Endothelial cell of umbilical vein (primary cell): ENCODE data around the gene ITGA2. TPM values are rescaled to one million over a fixed set of nuclear protein-coding genes. Genes with fewer than 3 reads are reported as not detected.

Experiments used
- BruUV-seq: library from RNA; stranded (reverse); fragments of 400-500 nt; replicated peaks from 2 replicates; lab custom pipeline; 2021; lab: Mats Ljungman, UMichigan
- CTCF ChIA-PET: fragments of 300-600, 350-600 bp; sonication (Branson Sonifier 250); formaldehyde crosslinking; loops from one replicate; lab custom pipeline; 2021; ENCODE audit warnings: antibody characterized with exemption, inconsistent platforms; lab: Charles Lee
- POLR2A ChIA-PET: fragments of 300-600, 350-600 bp; sonication (Branson Sonifier 250); formaldehyde crosslinking; loops from one replicate; lab custom pipeline; 2021; ENCODE audit warnings: antibody characterized with exemption, inconsistent platforms; lab: Charles Lee
- DNase-seq: peaks from one replicate; pipeline ENCODE4 v3.0.0-alpha.2; 2011; ENCODE audit warnings: low read depth, low spot score
- FAIRE-seq: peaks from 2 replicates; lab custom pipeline; 2011; peaks lifted over from hg19 to GRCh38; lab: Jason Lieb, UNC
- H2AFZ ChIP-seq: 2 replicates; pipeline ENCODE4 v1.6.0; 2012; ENCODE audit warnings: low read depth, low read length, control low read depth, inconsistent platforms
- H3K27ac ChIP-seq: 2 replicates; pipeline ENCODE4 v1.5.1; 2011; ENCODE audit warnings: low read depth, mild to moderate bottlenecking, control low read depth, low read length, moderate library complexity; ENCODE audit not compliant: insufficient read depth
- H3K27me3 ChIP-seq, 2 experiments: 2 replicates each; pipeline versions ENCODE4 v1.6.0 to v1.6.1; 2011; ENCODE audit warnings: low read length in 2 of 2, mixed read lengths in 1 of 2; ENCODE audit not compliant: control insufficient read depth in 2 of 2, insufficient read depth in 2 of 2
- H3K36me3 ChIP-seq, 2 experiments: 2 replicates in 1 of 2; 3 replicates in 1 of 2; pipeline ENCODE4 v1.5.1; 2011; ENCODE audit warnings: low read length in 2 of 2, mild to moderate bottlenecking in 1 of 2, moderate library complexity in 1 of 2; ENCODE audit not compliant: control insufficient read depth in 2 of 2, insufficient read depth in 2 of 2; ENCODE audit errors: extremely low read depth in 1 of 2
- H3K4me1 ChIP-seq: 3 replicates; pipeline ENCODE4 v1.5.1; 2011; ENCODE audit warnings: mild to moderate bottlenecking, low read length; ENCODE audit not compliant: control insufficient read depth, insufficient read depth; ENCODE audit errors: extremely low read depth
- H3K4me2 ChIP-seq: 2 replicates; pipeline ENCODE4 v1.6.1; 2011; ENCODE audit warnings: low read length, control low read depth, mixed read lengths; ENCODE audit not compliant: insufficient read depth
- H3K4me3 ChIP-seq, 3 experiments: fragments of 200-600 bp in 1 of 3; sonication (generic), shearing (Covaris generic) in 1 of 3; replicated peaks in 1 of 3; 2 replicates each; pipeline ENCODE4 v1.5.1; 2011 to 2016; ENCODE audit warnings: control low read depth in 3 of 3, low read length in 3 of 3, mild to moderate bottlenecking in 2 of 3, inconsistent platforms in 1 of 3, low read depth in 1 of 3, moderate library complexity in 1 of 3; ENCODE audit not compliant: insufficient read depth in 1 of 3
- H3K79me2 ChIP-seq: 2 replicates; pipeline ENCODE4 v1.6.0; 2012; ENCODE audit warnings: low read length, inconsistent platforms; ENCODE audit not compliant: control insufficient read depth, insufficient read depth
- H3K9ac ChIP-seq: replicated peaks from 2 replicates; pipeline ENCODE3; 2011; ENCODE audit warnings: low read length, control low read depth; ENCODE audit not compliant: insufficient read depth; ENCODE audit errors: extremely low read depth
- H3K9me1 ChIP-seq: replicated peaks from 3 replicates; pipeline ENCODE4 v1.6.0; 2011; ENCODE audit warnings: mild to moderate bottlenecking, low read length; ENCODE audit not compliant: control insufficient read depth, insufficient read depth; ENCODE audit errors: extremely low read depth
- H3K9me3 ChIP-seq: replicated peaks from 2 replicates; pipeline ENCODE4 v1.5.1; 2012; ENCODE audit warnings: low read length, inconsistent platforms; ENCODE audit not compliant: control insufficient read depth, insufficient read depth
- H4K20me1 ChIP-seq: replicated peaks from 2 replicates; pipeline ENCODE3; 2011; ENCODE audit warnings: mild to moderate bottlenecking, low read length; ENCODE audit not compliant: control insufficient read depth, insufficient read depth; ENCODE audit errors: extremely low read depth
- CTCF ChIP-seq, 2 donors: IDR thresholded peaks; 1 replicate in 1 of 2; 2 replicates in 1 of 2; pipeline ENCODE4 v1.5.1; 2011; ENCODE audit warnings: low read length in 2 of 2, mild to moderate bottlenecking in 2 of 2, moderate library complexity in 2 of 2, control low read depth in 1 of 2, inconsistent platforms in 1 of 2, low read depth in 1 of 2; ENCODE audit not compliant: insufficient read depth in 1 of 2; ENCODE audit errors: extremely low read depth in 1 of 2
- EZH2 ChIP-seq: IDR thresholded peaks from 2 replicates; pipeline ENCODE4 v1.6.1; 2012; ENCODE audit warnings: borderline replicate concordance, low read depth, mild to moderate bottlenecking, moderate library complexity, low read length, inconsistent platforms; ENCODE audit not compliant: severe bottlenecking
- FOS ChIP-seq: IDR thresholded peaks from 2 replicates; pipeline ENCODE4 v1.6.1; 2011; ENCODE audit warnings: mild to moderate bottlenecking, low read length, moderate library complexity, borderline replicate concordance; ENCODE audit not compliant: insufficient read depth
- GATA2 ChIP-seq: IDR thresholded peaks from 2 replicates; pipeline ENCODE4 v1.7.0; 2011; ENCODE audit warnings: low read depth, mild to moderate bottlenecking, moderate library complexity, mixed read lengths, low read length; ENCODE audit not compliant: insufficient read length, insufficient read depth
- JUN ChIP-seq: IDR thresholded peaks from 2 replicates; pipeline ENCODE4 v1.6.1; 2011; ENCODE audit warnings: borderline replicate concordance, low read depth; ENCODE audit not compliant: insufficient read length, insufficient read depth
- MAX ChIP-seq: IDR thresholded peaks from 2 replicates; pipeline ENCODE4 v1.6.1; 2011; ENCODE audit not compliant: insufficient read depth, insufficient read length
- MYC ChIP-seq: IDR thresholded peaks from one replicate; pipeline ENCODE4 v1.6.1; 2011; ENCODE audit warnings: mild to moderate bottlenecking, low read depth, low read length
- POLR2A ChIP-seq: IDR thresholded peaks from 2 replicates; pipeline ENCODE4 v1.6.1; 2012; ENCODE audit warnings: low read depth, mild to moderate bottlenecking, control low read depth, low read length
- POLR2AphosphoS5 ChIP-seq: IDR thresholded peaks from 2 replicates; pipeline ENCODE4 v1.6.1; 2012; ENCODE audit warnings: low read depth, mild to moderate bottlenecking, control low read depth, low read length, moderate library complexity; ENCODE audit not compliant: insufficient read depth
- dilution Hi-C: fragments of 300-500 bp; cut with MboI; formaldehyde crosslinking; loops from one replicate; pipeline ENCODE4 v1.15.0; 2019; ENCODE audit warnings: low sequenced_read_pairs; ENCODE audit not compliant: extremely low pct_ligation_motif_present
- intact Hi-C: fragments of 100-400 bp; cut with micrococcal nuclease; formaldehyde crosslinking; loops from one replicate; pipeline ENCODE4 v1.10.0; 2022
- polyA plus RNA-seq, 4 experiments: library from polyadenylated mRNA; depleted of rRNA in 3 of 4; stranded (reverse) in 3 of 4; unstranded in 1 of 4; fragments of >200 nt; gene quantifications; 2 replicates each; pipeline versions ENCODE4 v1.2.1 to v1.2.3, GENCODE V29; 2011 to 2012; ENCODE audit warnings: missing spikeins in 1 of 4
- total RNA-seq: library from RNA; stranded (reverse); gene quantifications from 2 replicates; pipeline ENCODE4 v1.2.3, GENCODE V29; 2021

ITGA2 gene
- total and polyA plus RNA-seq, 2 donors (not counting 3 experiments of a cell fraction or from before 2014, with no cell fraction given), result 11.2 to 62.3 TPM

GRCh38 chr5:53039855-53040254 is 50.7 kb downstream of the ITGA2 start:
- no TSS peak for BruUV-seq
- no peak overlapping the region for H2AFZ ChIP-seq
- H3K79me2 ChIP-seq, result peaks cover 71% of the 10 kb centered on the region
- H3K4me1 ChIP-seq, result peaks cover 44% of the 10 kb centered on the region
- no peak overlapping the region for H3K4me3 ChIP-seq
- H3K9ac ChIP-seq, result no peak overlapping the region
- POLR2A ChIA-PET, result no interaction called here
- dilution Hi-C loops, result no loop called here
- H3K4me2 ChIP-seq, result no peak overlapping the region
- peaks cover 0 to 5% of the 10 kb centered on the region in 2 experiments for H3K36me3 ChIP-seq
- H4K20me1 ChIP-seq, result no peaks in the 10 kb centered on the region
- intact Hi-C loops, result no loop called here
- no peaks in the 10 kb centered on the region for H3K9me3 ChIP-seq
- H3K9me1 ChIP-seq, result no peaks in the 10 kb centered on the region
- FAIRE-seq, result no peak
- DNase-seq, result no peak
- H3K27me3 ChIP-seq, result no peaks in the 10 kb centered on the region
- CTCF ChIA-PET, result interaction anchor here (0.7 to 1.7 kb wide), 2 partner anchors 22 to 124 kb away, joined by 3 to 4 read pairs; no protein-coding TSS in a partner anchor
- TF ChIP-seq GATA2 (no peak), MYC (no peak), POLR2A (no peak), MAX (no peak), CTCF (IDR thresholded peaks at IDR 0.05; ENCODE audit: extremely low read depth in 1 of 2, insufficient read depth in 1 of 2, low read depth in 1 of 2, low read length in 2 of 2) (no peak), POLR2AphosphoS5 (no peak), EZH2 (no peak), FOS (no peak), JUN (no peak)
- no peak overlapping the region for H3K27ac ChIP-seq
